ENCODE results near the gene KRT77. TPM values are rescaled to one million over a fixed set of nuclear protein-coding genes. Genes with fewer than 3 reads are reported as not detected.

Gene KRT77
- total RNA-seq, 1 experiment from 2014 or later: not detected

DNA sequence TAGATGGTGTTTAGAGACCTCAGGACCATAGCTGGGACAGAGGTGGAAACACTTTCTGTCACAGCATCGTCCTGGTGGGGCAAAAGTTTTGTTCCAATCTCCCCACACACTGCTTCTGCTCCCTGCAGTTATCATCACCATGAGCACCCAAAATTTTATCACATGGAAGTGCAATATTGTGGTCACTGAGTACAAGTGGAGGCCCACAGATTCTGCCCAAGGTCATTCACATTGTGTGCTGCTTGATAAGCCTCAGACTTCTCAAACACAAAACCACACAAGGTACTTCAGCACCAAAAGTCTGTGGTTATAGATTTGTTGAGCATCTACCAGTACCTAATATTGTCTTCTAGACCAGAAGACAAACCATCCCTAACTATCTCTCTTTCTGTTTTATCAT lies 554 bp upstream of the KRT77 start:
- Histone ChIP-seq H3K9me2 (replicated peaks; ENCODE audit: low read length) (no peaks in the 10 kb centered on the region), H3K27me3 (ENCODE audit: low read length) (peaks cover 17% of the 10 kb centered on the region), H3K4me2 (ENCODE audit: low read length) (no peak overlapping the region), H3K9me3 (ENCODE audit: low read length) (no peaks in the 10 kb centered on the region), H3K27ac (ENCODE audit: low read length) (no peak overlapping the region), H3K79me2 (ENCODE audit: low read length) (no peaks in the 10 kb centered on the region), H3K4me1 (ENCODE audit: insufficient read depth, low read length) (no peaks in the 10 kb centered on the region), H2AFZ (ENCODE audit: low read length) (no peak overlapping the region), H3K4me3 (ENCODE audit: low read length) (no peak overlapping the region), H4K20me1 (ENCODE audit: low read length) (no peaks in the 10 kb centered on the region), H3K36me3 (ENCODE audit: low read depth, low read length) (no peaks in the 10 kb centered on the region), H3F3A (ENCODE audit: low read length, unreplicated experiment) (no peaks in the 10 kb centered on the region), H3K9ac (ENCODE audit: low read length) (no peak overlapping the region)
- DNase-seq (no peak), ATAC-seq (no peak)
- TF ChIP-seq, protein P1, sequence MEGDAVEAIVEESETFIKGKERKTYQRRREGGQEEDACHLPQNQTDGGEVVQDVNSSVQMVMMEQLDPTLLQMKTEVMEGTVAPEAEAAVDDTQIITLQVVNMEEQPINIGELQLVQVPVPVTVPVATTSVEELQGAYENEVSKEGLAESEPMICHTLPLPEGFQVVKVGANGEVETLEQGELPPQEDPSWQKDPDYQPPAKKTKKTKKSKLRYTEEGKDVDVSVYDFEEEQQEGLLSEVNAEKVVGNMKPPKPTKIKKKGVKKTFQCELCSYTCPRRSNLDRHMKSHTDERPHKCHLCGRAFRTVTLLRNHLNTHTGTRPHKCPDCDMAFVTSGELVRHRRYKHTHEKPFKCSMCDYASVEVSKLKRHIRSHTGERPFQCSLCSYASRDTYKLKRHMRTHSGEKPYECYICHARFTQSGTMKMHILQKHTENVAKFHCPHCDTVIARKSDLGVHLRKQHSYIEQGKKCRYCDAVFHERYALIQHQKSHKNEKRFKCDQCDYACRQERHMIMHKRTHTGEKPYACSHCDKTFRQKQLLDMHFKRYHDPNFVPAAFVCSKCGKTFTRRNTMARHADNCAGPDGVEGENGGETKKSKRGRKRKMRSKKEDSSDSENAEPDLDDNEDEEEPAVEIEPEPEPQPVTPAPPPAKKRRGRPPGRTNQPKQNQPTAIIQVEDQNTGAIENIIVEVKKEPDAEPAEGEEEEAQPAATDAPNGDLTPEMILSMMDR (conservative IDR thresholded peaks at IDR 0.05; ENCODE audit: low read depth, low read length): no peak
- TF ChIP-seq EZH2phosphoT487 (IDR thresholded peaks at IDR 0.05; ENCODE audit: borderline replicate concordance, low read length) (no peak), EZH2 (IDR thresholded peaks at IDR 0.05; ENCODE audit: low read length, unreplicated experiment) (no peak)
- intact Hi-C loops (cut with micrococcal nuclease): no loop called here
- ChIA-PET POLR2A (ENCODE audit: unreplicated experiment) (no interaction called here), CTCF (no interaction called here)
- BruUV-seq (replicated peaks): no TSS peak

DNA sequence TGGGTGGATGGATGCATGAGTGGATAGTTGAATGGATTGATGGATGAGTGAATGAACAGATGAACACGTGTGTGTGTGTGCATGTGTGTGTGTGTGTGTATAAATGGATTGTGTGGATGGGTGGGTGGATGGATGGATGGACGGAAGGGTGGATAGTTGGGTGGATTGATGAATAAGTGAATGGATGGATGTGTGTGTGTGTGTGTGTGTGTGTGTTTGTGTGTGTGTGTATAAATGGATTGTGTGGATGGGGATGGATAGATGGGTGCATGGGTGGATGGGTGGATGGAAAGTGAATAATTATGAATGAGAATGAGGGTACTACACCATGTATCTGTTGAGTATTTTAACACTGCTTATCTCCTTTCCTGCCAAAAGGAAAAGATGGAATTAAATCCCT lies 986 bp downstream of the KRT77 start:
- Histone ChIP-seq H3K27me3 (ENCODE audit: low read length) (peaks cover 30% of the 10 kb centered on the region), H3K9me2 (replicated peaks; ENCODE audit: low read length) (no peaks in the 10 kb centered on the region), H3K79me2 (ENCODE audit: low read length) (no peaks in the 10 kb centered on the region), H3K4me3 (ENCODE audit: low read length) (no peak overlapping the region), H3K9ac (ENCODE audit: low read length) (no peak overlapping the region), H3K4me2 (ENCODE audit: low read length) (no peak overlapping the region), H3F3A (ENCODE audit: low read length, unreplicated experiment) (no peaks in the 10 kb centered on the region), H3K36me3 (ENCODE audit: low read depth, low read length) (no peaks in the 10 kb centered on the region), H3K9me3 (ENCODE audit: low read length) (no peaks in the 10 kb centered on the region), H4K20me1 (ENCODE audit: low read length) (no peaks in the 10 kb centered on the region), H3K27ac (ENCODE audit: low read length) (no peak overlapping the region), H3K4me1 (ENCODE audit: insufficient read depth, low read length) (no peaks in the 10 kb centered on the region), H2AFZ (ENCODE audit: low read length) (no peak overlapping the region)
- no TSS peak for BruUV-seq (replicated peaks)
- ATAC-seq (no peak), DNase-seq (no peak)
- POLR2A ChIA-PET (ENCODE audit: unreplicated experiment): no interaction called here
- no peak for TF ChIP-seq EZH2 (IDR thresholded peaks at IDR 0.05; ENCODE audit: low read length, unreplicated experiment)
- TF ChIP-seq, protein P1 (conservative IDR thresholded peaks at IDR 0.05; ENCODE audit: low read depth, low read length): no peak
- no peak for TF ChIP-seq EZH2phosphoT487 (IDR thresholded peaks at IDR 0.05; ENCODE audit: borderline replicate concordance, low read length)
- intact Hi-C loops (cut with micrococcal nuclease): no loop called here
- CTCF ChIA-PET: no interaction called here

- Histone ChIP-seq H3K36me3 (ENCODE audit: low read depth, low read length) (no peaks in the 10 kb centered on the region), H4K20me1 (ENCODE audit: low read length) (no peaks in the 10 kb centered on the region), H3K9ac (ENCODE audit: low read length) (no peak overlapping the region), H3K27ac (ENCODE audit: low read length) (no peak overlapping the region), H3F3A (ENCODE audit: low read length, unreplicated experiment) (no peaks in the 10 kb centered on the region), H3K4me2 (ENCODE audit: low read length) (no peak overlapping the region), H3K27me3 (ENCODE audit: low read length) (peaks cover 32% of the 10 kb centered on the region), H3K9me2 (replicated peaks; ENCODE audit: low read length) (no peaks in the 10 kb centered on the region), H3K9me3 (ENCODE audit: low read length) (no peaks in the 10 kb centered on the region), H3K4me1 (ENCODE audit: insufficient read depth, low read length) (no peaks in the 10 kb centered on the region), H2AFZ (ENCODE audit: low read length) (no peak overlapping the region), H3K79me2 (ENCODE audit: low read length) (no peaks in the 10 kb centered on the region), H3K4me3 (ENCODE audit: low read length) (no peak overlapping the region)
- BruUV-seq (replicated peaks): no TSS peak
- intact Hi-C loops (cut with micrococcal nuclease): no loop called here
- POLR2A ChIA-PET (ENCODE audit: unreplicated experiment): no interaction called here
- TF ChIP-seq EZH2phosphoT487 (IDR thresholded peaks at IDR 0.05; ENCODE audit: borderline replicate concordance, low read length) (no peak), EZH2 (IDR thresholded peaks at IDR 0.05; ENCODE audit: low read length, unreplicated experiment) (no peak)
- TF ChIP-seq, protein P1 (conservative IDR thresholded peaks at IDR 0.05; ENCODE audit: low read depth, low read length): no peak
- CTCF ChIA-PET: no interaction called here
- no peak for DNase-seq
- no peak for ATAC-seq
Observed at GRCh38 chr12:52701281-52701680, 2.0 kb downstream of the KRT77 start.

All from PC-3 (cell line).